Right renal pelvis (tissue), 4 donors: ENCODE results near the gene STAT2. TPM values are rescaled to one million over a fixed set of nuclear protein-coding genes. Genes with fewer than 3 reads are reported as not detected.
"Not testable (repeated sequence)": the region's sequence is repeated elsewhere in the genome, so short reads cannot be mapped to it uniquely, and the experiment has no call there.

ENCODE experiments used
- DNase-seq, 4 donors: peaks; one replicate each; pipeline ENCODE4 v3.0.0-alpha.2; 2013; ENCODE audit warnings: low read depth in 4 of 4, low spot score in 3 of 4, missing footprints in 1 of 4
- polyA plus RNA-seq, 4 donors: library from polyadenylated mRNA; unstranded; fragments of 120-200 nt; gene quantifications; one replicate each; pipeline ENCODE4 v1.2.1, GENCODE V29; 2013; ENCODE audit not compliant: insufficient read length in 4 of 4

The STAT2 gene
- polyA plus RNA-seq, 4 donors, result 79.2 to 107 (median 85.1) TPM

DNA sequence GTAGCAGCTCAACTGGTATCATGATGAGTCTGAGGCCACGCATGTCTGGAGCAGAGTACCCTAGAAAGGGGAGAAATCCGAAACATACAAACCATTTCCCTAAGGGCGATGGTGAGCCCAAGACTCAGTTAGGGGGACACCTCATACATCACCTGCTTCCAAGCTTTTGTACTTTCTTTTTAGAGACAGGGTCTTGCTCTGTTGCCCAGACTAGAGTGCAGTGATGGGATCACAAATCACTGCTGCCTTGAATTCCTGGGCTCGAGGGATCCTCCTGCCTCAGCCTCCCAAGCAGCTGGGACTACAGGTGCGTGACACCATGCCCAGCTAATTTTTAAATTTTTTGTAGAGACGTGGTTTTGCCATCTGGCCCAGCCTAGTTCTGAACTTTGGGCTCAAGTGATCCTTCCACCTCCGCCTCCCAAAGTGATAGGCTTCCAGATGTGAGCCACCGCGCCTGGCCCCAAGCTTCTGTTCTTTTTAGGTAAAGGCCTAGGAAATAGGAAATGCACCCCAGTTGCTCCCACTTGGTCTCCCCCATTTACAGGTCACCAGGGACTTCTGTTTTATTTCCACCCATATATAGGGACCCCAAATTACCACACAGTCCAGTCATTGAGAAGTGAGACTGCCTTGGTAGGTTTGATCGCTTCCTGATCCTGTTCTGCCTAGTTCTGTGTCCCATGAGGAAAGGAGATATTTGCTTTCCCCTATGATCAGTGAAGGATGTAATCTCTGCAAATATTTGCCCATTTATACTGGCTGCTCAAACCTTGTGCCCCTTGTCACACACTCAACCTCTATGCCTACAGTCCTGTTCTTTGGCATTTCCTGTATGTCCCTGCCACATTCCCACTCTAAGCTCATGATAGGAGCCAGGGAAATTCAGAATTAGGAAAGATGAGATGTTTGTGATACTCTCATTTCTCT lies 2.5 kb upstream of the STAT2 start, which contains the start of gene APOF:
TSS of gene APOF (minus strand) at position 728 of the 930 bp plus-strand sequence. CDS start at position 616, 112 bp downstream.
- no peak for DNase-seq

DNA sequence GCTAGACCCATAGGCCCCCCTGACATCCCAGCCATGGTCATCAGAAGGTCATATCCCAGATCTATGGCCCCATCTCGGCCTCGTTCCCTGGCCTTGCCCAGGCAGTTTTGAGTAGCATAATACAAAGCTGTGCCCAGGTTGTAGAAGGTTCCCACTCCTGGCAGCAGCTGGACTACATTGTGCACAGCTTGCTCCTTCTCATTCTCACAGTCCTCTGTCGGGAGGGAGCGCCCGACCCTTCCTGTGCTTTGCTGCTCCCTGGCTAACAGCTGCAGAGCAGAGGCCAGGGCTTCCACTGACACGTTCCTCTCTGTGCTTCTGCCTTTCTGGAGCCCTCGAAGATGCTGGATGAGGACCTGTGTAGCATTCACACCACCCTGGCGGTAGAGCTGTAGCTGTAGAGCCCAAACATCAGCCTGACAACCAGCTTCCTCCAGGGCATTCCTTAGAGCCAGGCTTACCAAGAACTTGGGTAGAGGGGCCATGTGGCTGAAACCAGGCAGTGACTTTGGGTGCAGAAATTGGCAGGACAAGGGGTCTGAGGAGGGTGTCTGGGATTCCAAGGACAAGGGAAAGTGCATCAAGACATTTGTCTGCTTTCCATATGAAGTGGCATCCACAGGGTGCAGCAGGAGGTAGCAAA lies 1.7 kb upstream of the STAT2 start:
- DNase-seq, result no peak

GRCh38 chr12:56358836-56359532 lies 923 bp downstream of the STAT2 start:
- no peak for DNase-seq

DNA sequence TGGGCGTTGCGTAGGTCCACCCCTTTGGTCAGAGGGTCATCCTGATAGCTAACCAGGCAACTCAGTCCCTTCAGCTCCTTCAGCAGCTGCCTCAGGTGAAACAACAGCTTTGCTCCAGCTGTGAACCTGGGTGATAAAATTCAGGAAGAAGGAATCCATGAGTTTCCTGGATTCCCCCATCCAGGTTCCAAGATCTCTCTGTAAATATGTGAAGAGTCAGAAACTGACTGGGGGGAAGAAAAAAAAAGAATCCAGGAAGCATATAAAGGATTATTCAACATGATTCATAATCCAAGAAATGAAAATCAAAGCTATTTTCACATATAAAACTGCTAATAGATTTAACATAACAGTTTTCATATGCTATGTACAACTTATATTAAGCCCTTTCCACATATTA lies 8.6 kb downstream of the STAT2 start:
- DNase-seq, result no peak

- no peak for DNase-seq
Measured at GRCh38 chr12:56350662-56351061, 9.2 kb downstream of the STAT2 start.

DNA sequence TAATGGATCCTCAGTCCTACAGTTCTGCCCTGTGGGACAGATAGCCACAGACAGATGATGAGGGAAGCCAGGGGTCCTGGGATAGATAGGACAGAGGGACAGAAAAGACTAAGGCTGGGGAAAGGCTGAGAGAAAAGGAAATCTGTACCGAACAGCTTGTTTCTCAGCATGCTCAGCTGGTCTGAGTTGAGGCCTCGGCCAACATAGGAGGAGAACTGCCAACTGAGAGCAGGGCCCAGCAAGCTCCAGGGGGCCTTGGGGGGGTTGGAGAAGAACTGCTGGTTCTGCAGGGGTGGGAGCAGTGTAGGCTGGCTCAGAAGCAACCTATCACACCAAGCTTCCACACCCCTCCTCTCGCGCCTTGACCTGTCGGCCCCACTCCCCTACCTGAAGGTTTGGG lies 11.1 kb downstream of the STAT2 start:
- no peak for DNase-seq

DNA sequence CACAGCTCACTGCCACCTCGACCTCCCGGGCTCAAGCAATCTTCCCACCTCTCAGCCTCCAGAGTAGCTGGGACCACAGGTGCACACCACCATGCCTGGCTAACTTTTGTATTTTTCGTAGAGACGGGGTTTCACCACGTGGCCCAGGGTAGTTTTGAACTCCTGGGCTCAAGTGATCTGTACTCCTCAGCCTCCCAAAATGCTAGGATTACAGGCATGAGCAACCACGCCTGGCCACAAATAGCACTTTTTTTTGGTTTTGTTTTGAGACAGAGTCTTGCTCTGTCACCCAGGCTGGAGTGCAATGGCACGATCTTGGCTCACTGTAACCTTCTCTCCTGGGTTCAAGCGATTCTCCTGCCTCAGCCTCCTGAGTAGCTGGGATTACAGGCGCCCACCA lies 12.7 kb downstream of the STAT2 start:
- not testable (repeated sequence) for DNase-seq

- no peak for DNase-seq
Measured at GRCh38 chr12:56346675-56347074, 13.2 kb downstream of the STAT2 start.

GRCh38 chr12:56342290-56342689 lies 17.6 kb downstream of the STAT2 start:
- not testable (repeated sequence) for DNase-seq

DNA sequence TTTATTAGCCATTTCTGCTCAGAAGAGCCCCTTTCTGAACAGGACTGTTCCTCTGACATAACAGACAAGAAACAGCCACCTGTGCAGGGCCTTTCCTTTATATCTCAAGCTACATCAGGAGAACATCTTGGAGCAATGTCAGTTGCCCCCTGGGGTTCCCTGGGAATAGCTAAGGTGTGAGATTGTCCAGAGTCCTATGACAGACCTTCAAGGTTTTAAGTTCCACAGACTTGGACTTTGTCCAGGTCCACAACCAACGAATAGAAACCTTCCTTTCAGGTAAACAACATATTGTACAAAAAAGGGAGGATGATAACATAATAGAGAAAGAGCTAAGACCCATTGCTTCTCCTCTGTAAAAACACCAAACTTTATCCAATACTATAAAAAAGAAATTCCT lies 18.3 kb downstream of the STAT2 start:
- DNase-seq, result no peak

DNA sequence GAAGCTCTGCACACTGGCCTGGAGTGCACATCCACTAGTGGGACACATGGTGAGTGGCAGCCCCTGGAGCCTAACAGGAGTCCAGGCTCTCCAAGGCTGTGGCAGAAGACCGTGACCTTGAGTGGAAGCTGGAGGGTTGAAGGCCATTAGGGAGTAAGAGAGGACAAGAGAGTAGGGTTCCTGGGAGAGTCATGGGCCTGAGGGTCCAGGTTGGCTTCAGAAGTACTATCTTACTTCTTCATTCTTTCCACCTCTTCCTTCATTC lies 20.8 kb downstream of the STAT2 start:
- no peak for DNase-seq

DNA sequence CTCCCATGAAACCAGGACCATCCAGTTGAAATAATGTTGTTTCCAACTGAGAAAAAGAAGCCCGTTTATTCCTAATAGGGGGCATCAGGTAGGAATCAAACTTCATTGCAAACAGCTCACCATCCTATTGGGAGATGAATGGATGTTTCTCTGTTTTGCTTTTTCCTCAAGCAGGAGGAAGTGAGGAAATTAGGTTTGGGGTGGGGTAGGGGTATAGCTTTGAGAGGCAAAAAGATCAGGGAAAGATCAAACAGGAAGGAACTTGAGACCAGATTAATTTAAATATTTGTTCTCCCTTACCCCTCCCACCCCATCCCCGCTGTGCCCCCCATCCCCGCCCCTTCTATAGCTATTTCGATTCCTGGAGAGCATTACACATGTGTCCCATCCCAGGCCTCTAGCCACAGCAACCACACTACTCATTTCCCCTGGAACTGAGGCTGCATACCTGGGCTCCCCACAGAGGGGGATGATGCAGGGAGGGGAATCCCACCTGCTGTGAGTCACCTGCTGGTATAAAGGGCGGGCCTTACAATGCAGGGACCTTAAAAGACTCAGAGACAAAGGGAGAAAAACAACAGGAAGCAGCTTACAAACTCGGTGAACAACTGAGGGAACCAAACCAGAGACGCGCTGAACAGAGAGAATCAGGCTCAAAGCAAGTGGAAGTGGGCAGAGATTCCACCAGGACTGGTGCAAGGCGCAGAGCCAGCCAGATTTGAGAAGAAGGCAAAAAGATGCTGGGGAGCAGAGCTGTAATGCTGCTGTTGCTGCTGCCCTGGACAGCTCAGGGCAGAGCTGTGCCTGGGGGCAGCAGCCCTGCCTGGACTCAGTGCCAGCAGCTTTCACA lies 21.4 kb downstream of the STAT2 start, which contains the start of gene IL23A:
TSS of gene IL23A (plus strand) at position 577 of the 850 bp plus-strand sequence. CDS start at position 738, 161 bp downstream.
- DNase-seq, result no peak

DNA sequence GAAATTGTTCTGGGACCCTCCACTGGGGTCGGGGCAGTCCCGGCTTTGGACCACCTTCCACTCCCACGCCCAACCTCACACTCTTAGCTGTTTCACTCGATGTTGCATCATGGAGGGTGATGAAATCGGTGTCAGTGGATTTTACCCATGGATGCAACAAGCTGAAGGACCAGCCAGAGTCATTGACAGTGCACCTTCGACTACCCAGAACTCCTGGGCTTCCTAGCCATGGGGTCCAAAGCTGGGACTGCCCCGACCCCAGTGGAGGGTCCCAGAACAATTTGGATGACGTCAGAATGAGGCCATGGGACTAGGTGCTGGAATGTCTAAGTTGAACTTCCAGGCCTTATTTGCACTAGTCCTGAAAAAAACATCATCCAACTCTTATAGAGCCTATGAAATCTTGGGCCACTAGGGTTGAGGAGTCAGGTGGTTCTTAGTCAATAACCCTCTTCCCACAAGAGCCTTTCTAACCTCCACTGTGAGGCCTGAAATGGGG lies 22.1 kb downstream of the STAT2 start:
- DNase-seq, result no peak

GRCh38 chr12:56336361-56337167 lies 23.3 kb downstream of the STAT2 start:
- no peak for DNase-seq

- not testable (repeated sequence) for DNase-seq
Measured at GRCh38 chr12:56335527-56335926, 24.4 kb downstream of the STAT2 start.

- DNase-seq, result no peak
Measured at GRCh38 chr12:56334490-56334793, 25.5 kb downstream of the STAT2 start.

DNA sequence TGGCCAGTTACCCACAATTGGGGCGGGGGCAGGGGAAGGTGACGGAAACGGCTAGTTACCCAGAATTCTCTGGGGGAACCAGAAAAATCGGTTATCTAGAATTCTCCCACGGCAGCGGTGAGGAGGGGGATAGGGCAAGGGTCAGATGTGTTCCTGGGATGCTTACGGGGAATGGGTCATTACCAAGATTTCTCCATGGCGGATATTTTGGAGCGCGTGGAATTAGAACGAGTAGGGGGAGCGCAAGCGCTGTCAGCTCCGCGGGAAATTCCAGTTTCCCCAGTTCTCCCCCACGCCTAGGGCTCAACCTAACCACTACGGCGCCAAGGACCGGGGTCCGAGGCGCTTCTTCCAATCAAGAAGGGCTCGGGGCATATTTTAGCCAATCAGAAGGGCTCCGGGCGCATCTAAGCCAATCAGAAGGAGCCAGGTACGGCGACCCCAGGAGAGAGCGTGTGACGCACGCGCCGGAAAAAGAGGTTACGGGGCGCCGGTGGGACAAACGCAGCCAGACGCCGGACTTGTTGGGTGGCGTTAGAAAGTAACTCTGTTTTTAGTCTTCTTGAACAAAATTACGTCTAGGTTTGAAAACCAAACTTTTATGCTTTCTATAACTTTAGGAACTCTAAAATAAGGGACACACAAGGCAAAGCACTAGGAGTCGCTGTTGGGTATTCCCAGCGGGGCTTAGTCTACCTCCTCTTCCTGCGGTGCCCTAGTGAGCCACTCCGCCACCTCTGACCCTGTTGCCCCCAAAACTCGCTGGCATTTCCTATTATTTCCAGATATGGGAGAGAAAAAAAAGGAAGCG lies 26.0 kb downstream of the STAT2 start, which contains the start of gene PAN2:
TSS of gene PAN2 (minus strand) at position 322 of the 811 bp plus-strand sequence. CDS start 906 bp downstream, outside the sequence.
- peak; percentile 89 to 95 (median 94) for DNase-seq

- no peak for DNase-seq
Measured at GRCh38 chr12:56333197-56333678, 26.7 kb downstream of the STAT2 start.
